Breast epithelium (tissue), 3 donors: ENCODE data around the gene CD79B.

Experiments used
- CTCF ChIP-seq, 3 donors: fragments of 450-650 bp; IDR thresholded peaks; one replicate each; pipeline ENCODE4 v1.5.1; 2016 to 2017; ENCODE audit warnings: antibody characterized with exemption in 3 of 3, mild to moderate bottlenecking in 3 of 3, moderate library complexity in 3 of 3
- POLR2A ChIP-seq: fragments of 450-650 bp; IDR thresholded peaks from one replicate; pipeline ENCODE4 v1.6.1; 2016; ENCODE audit warnings: antibody characterized with exemption, mild to moderate bottlenecking, moderate library complexity
- POLR2AphosphoS5 ChIP-seq, 3 donors: sonication (generic); formaldehyde crosslinking; IDR thresholded peaks; one replicate each; pipeline ENCODE4 v1.6.1; 2017; ENCODE audit warnings: antibody characterized with exemption in 3 of 3

- TF ChIP-seq CTCF (IDR thresholded peaks at IDR 0.05), result no peak
- TF ChIP-seq POLR2A, result no peak
- no peak for TF ChIP-seq POLR2AphosphoS5 (IDR thresholded peaks at IDR 0.05)
Observed at GRCh38 chr17:63934183-63935112, 2.3 kb upstream of the CD79B start.
